K562 (cell line): ENCODE measurements around the gene RPS28. TPM values are rescaled to one million over a fixed set of nuclear protein-coding genes. Genes with fewer than 3 reads are reported as not detected.
A peak's percentile ranks its signal among the peaks of the same experiment; 100 is the strongest.

Experiments used
- E2F3 ChIP-seq: fragments of 250-450 bp; sonication (Bioruptor Pico); IDR thresholded peaks from 2 replicates; pipeline ENCODE4 v1.4.0; 2020; ENCODE audit warnings: mild to moderate bottlenecking
- ESRRA ChIP-seq: fragments of 450-650 bp; IDR thresholded peaks from 2 replicates; pipeline ENCODE4 v1.6.1; 2014; ENCODE audit warnings: low read depth, mild to moderate bottlenecking, moderate library complexity, borderline replicate concordance
- FOS ChIP-seq: IDR thresholded peaks from 3 replicates; pipeline ENCODE4 v1.6.1; 2011; ENCODE audit not compliant: insufficient read length; ENCODE audit errors: extremely low read depth
- GTF3C2 ChIP-seq: IDR thresholded peaks from 3 replicates; pipeline ENCODE4 v1.6.1; 2011; ENCODE audit warnings: borderline replicate concordance, mild to moderate bottlenecking, moderate library complexity; ENCODE audit not compliant: insufficient read length; ENCODE audit errors: extremely low read depth
- HMG20B ChIP-seq: fragments of 250-450 bp; sonication (Bioruptor Pico); IDR thresholded peaks from 2 replicates; pipeline ENCODE4 v1.5.0; 2021; ENCODE audit warnings: mild to moderate bottlenecking
- MNT ChIP-seq, 2 experiments: fragments of 450-650 bp; conservative IDR thresholded peaks; 2 replicates each; pipeline ENCODE4 v1.6.1; 2017; ENCODE audit warnings: mild to moderate bottlenecking in 2 of 2, moderate library complexity in 2 of 2
- NFYB ChIP-seq: IDR thresholded peaks from 2 replicates; pipeline ENCODE4 v1.6.1; 2011; ENCODE audit warnings: mild to moderate bottlenecking, moderate library complexity; ENCODE audit not compliant: insufficient read length; ENCODE audit errors: extremely low read depth
- SP1 ChIP-seq: sonication (generic); formaldehyde crosslinking; IDR thresholded peaks from 2 replicates; pipeline ENCODE4 v1.8.1; 2022; ENCODE audit warnings: mild to moderate bottlenecking, missing genetic modification reagents
- STAT5A ChIP-seq: IDR thresholded peaks from 2 replicates; pipeline ENCODE4 v1.6.1; 2012; ENCODE audit warnings: low read length, inconsistent platforms, borderline replicate concordance
- TEAD1 ChIP-seq, 2 experiments: fragments of 450-650 bp in 1 of 2; sonication (generic) in 1 of 2; formaldehyde crosslinking; IDR thresholded peaks; 2 replicates each; pipeline versions ENCODE4 v1.4.0 to v1.8.0; 2020 to 2022; ENCODE audit warnings: mild to moderate bottlenecking in 2 of 2, missing genetic modification reagents in 1 of 2
- TSC22D4 ChIP-seq: fragments of 450-650 bp; IDR thresholded peaks from 2 replicates; pipeline ENCODE4 v1.6.1; 2016; ENCODE audit warnings: missing genetic modification characterization, missing biosample characterization, control low read depth
- ZNF431 ChIP-seq: sonication (generic); formaldehyde crosslinking; IDR thresholded peaks from 2 replicates; pipeline ENCODE4 v1.8.0; 2022; ENCODE audit warnings: mild to moderate bottlenecking, missing genetic modification reagents
- polyA plus RNA-seq, 8 experiments: library from polyadenylated mRNA; depleted of rRNA in 4 of 8; stranded (reverse) in 5 of 8; unstranded in 3 of 8; fragments of >200 nt; fragmentation: Nextera tagmentation in 2 of 8; fragmentation: Illumina TruSeq in 1 of 8; extraction: Ambion mirVana in 2 of 8; extraction: Trizol in 1 of 8; gene quantifications; 2 replicates each; pipeline versions ENCODE4 v1.2.1 to v1.2.3, GENCODE V29; 2011 to 2014; ENCODE audit warnings: inconsistent platforms in 1 of 8, missing spikeins in 1 of 8
- total RNA-seq, 7 experiments: library from RNA; depleted of rRNA in 6 of 7; stranded (reverse); fragments of >200 nt in 6 of 7; fragmentation: Illumina TruSeq in 2 of 7; extraction: Trizol in 2 of 7; gene quantifications; 2 replicates each; pipeline versions ENCODE4 v1.2.1 to v1.2.3, GENCODE V29; 2011 to 2021; ENCODE audit warnings: low replicate concordance in 1 of 7

The RPS28 gene
- total and polyA plus RNA-seq, 9 of the 15 experiments (the other 6 are each of a cell fraction or from before 2014, with no cell fraction given) = 165 to 2,827 (median 1,303) TPM

- TF ChIP-seq TEAD1 (CRISPR knock-in tag; IDR thresholded peaks at IDR 0.05) = peak; percentile 86 to 99
- TF ChIP-seq FOS = peak; percentile 96
- TF ChIP-seq HMG20B = no peak
- peak; percentile 92 for TF ChIP-seq NFYB
- no peak for TF ChIP-seq TSC22D4 (tag)
- TF ChIP-seq STAT5A = no peak
- no peak for TF ChIP-seq E2F3 (CRISPR knock-in tag)
- no peak for TF ChIP-seq GTF3C2
- 0 out of 2 replicates have a peak, but pooled peaks have one; percentile 30 for TF ChIP-seq ESRRA
- no peak for TF ChIP-seq ZNF431 (CRISPR knock-in tag)
- TF ChIP-seq SP1 (CRISPR knock-in tag) = peak; percentile 90
- no peak for TF ChIP-seq MNT (conservative IDR thresholded peaks at IDR 0.05)
- TF ChIP-seq, all 486 proteins: peak for 38
Measured at GRCh38 chr19:8342684-8343482, 21.6 kb downstream of the RPS28 start, which contains the start of gene KANK3 (continued).
